Mucosa of rectum (tissue), 2 donors: ENCODE results near the gene NPW.

Experiments used
- H3K27ac ChIP-seq, 2 donors: one replicate each; pipeline ENCODE4 v1.7.0; 2013; ENCODE audit warnings: inconsistent platforms in 2 of 2, low read depth in 2 of 2, low read length in 2 of 2
- H3K27me3 ChIP-seq, 2 donors: one replicate each; pipeline ENCODE4 v1.7.0; 2013; ENCODE audit warnings: low read length in 2 of 2; ENCODE audit not compliant: control insufficient read depth in 2 of 2, insufficient read depth in 2 of 2
- H3K36me3 ChIP-seq, 2 donors: one replicate each; pipeline ENCODE4 v1.7.0; 2013; ENCODE audit warnings: low read length in 2 of 2; ENCODE audit not compliant: control insufficient read depth in 2 of 2, insufficient read depth in 2 of 2
- H3K4me1 ChIP-seq, 2 donors: one replicate each; pipeline ENCODE4 v1.7.0; 2013; ENCODE audit warnings: low read length in 2 of 2, mild to moderate bottlenecking in 1 of 2; ENCODE audit not compliant: control insufficient read depth in 2 of 2, insufficient read depth in 2 of 2
- H3K4me3 ChIP-seq, 2 donors: one replicate each; pipeline ENCODE4 v1.7.0; 2013; ENCODE audit warnings: low read length in 2 of 2
- H3K9ac ChIP-seq, 2 donors: one replicate each; pipeline ENCODE4 v1.7.0; 2013; ENCODE audit warnings: low read length in 2 of 2, low read depth in 1 of 2, mild to moderate bottlenecking in 1 of 2
- H3K9me3 ChIP-seq, 2 donors: one replicate each; pipeline ENCODE4 v1.7.0; 2013; ENCODE audit warnings: low read length in 2 of 2; ENCODE audit not compliant: control insufficient read depth in 2 of 2
- donor health status: healthy.
- donor health status: Normal muscosa, but diverticular disease.

NPW gene

GRCh38 chr16:2061526-2061925 is 41.9 kb downstream of the NPW start:
- Histone ChIP-seq H3K4me1 (no peaks in the 10 kb centered on the region), H3K4me3 (no peak overlapping the region), H3K36me3 (peaks cover 56 to 57% of the 10 kb centered on the region in 2 donors), H3K9me3 (no peaks in the 10 kb centered on the region), H3K9ac (no peak overlapping the region), H3K27me3 (no peaks in the 10 kb centered on the region), H3K27ac (no peak overlapping the region)

DNA sequence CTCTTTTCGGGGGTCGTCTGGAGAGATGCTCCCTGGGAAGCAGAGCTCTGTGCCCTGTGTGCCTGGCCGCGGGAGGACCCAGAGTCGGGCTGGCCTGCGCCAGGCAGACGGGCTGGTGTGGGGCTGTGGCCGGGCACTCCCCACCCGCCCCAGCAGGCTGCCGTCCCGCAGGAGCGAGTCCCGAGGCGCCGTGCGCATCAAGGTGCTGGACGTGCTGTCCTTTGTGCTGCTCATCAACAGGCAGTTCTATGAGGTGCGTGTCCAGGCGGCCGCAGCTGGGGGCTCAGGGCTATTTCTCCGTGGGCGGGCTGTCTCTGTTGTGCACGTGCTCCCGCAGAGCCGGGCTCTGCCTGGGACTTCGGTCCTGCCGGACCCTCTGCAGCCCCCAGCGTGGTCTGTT is 43.2 kb downstream of the NPW start:
- H3K9ac ChIP-seq: no peak overlapping the region
- H3K27me3 ChIP-seq: no peaks in the 10 kb centered on the region
- no peak overlapping the region for H3K27ac ChIP-seq
- H3K9me3 ChIP-seq: no peaks in the 10 kb centered on the region
- H3K4me1 ChIP-seq: no peaks in the 10 kb centered on the region
- H3K4me3 ChIP-seq: no peak overlapping the region
- H3K36me3 ChIP-seq: peaks cover 54% of the 10 kb centered on the region in 2 donors

GRCh38 chr16:2063861-2064260 is 44.3 kb downstream of the NPW start:
- no peaks in the 10 kb centered on the region for H3K9me3 ChIP-seq
- H3K27ac ChIP-seq: no peak overlapping the region
- H3K4me3 ChIP-seq: no peak overlapping the region
- no peaks in the 10 kb centered on the region for H3K4me1 ChIP-seq
- peaks cover 56 to 60% of the 10 kb centered on the region in 2 donors for H3K36me3 ChIP-seq
- H3K27me3 ChIP-seq: no peaks in the 10 kb centered on the region
- no peak overlapping the region for H3K9ac ChIP-seq

- H3K9ac ChIP-seq: no peak overlapping the region
- no peak overlapping the region for H3K27ac ChIP-seq
- H3K27me3 ChIP-seq: no peaks in the 10 kb centered on the region
- H3K9me3 ChIP-seq: no peaks in the 10 kb centered on the region
- H3K36me3 ChIP-seq: peaks cover 58 to 63% of the 10 kb centered on the region in 2 donors
- H3K4me1 ChIP-seq: no peaks in the 10 kb centered on the region
- no peak overlapping the region for H3K4me3 ChIP-seq
Observed at GRCh38 chr16:2064368-2064945, 44.9 kb downstream of the NPW start.

DNA sequence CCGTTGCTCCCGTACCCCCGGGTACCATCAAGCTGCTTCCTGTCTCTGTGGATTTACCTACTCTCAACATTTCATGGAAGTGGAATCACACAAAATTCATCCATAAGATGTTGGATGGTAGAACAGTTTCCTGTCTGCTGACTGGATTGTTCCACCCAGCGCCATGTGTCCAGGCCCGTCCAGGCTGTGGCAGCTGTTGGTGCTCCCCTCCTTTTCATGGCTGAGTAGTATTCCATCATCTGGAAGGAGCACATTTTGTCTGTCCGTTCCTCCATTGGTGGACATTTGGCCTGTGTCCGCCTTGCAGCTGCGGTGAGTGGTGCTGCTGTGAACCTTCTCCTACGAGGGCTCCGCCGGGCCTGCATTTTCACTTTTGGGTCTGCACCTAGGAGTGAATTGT is 46.6 kb downstream of the NPW start:
- Histone ChIP-seq H3K9ac (no peak overlapping the region), H3K4me1 (no peaks in the 10 kb centered on the region), H3K27ac (no peak overlapping the region), H3K36me3 (peaks cover 59 to 64% of the 10 kb centered on the region in 2 donors), H3K27me3 (no peaks in the 10 kb centered on the region), H3K9me3 (no peaks in the 10 kb centered on the region), H3K4me3 (no peak overlapping the region)
